ENCODE results near the gene KLHL29.

The KLHL29 gene

DNA sequence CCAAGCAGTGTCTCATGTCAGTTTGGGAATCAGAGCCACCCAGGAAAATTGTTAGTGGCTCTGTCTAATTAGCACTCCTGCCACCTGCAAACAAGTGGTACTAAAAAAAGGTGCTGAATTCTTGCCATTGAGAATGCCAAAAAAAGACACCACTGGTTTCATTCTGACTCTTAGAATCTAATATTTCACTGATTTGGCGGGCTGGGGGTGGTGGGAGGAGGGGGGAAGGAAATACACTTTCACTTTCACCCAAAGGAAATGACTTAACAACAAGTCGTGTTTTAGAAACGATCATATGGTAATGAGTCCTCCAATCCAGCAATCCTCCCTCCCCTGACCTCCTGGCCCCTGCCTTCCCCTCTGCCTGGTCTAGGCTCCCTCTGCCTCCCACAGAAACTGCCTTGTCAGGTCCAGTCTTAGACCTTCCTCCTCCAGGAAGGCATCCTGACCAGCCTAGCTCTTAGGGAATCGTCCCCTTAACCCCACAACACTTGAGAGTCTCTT is 4.4 kb upstream of the KLHL29 start:
- no CpG with 5 or more reads among the region's 4 CpGs for WGBS, 2 donors (ENCODE audit: extremely low coverage in 2 of 2, insufficient read length in 2 of 2, insufficient replicate concordance in 1 of 2)
- Histone ChIP-seq H3K4me1 (ENCODE audit: control insufficient read depth in 2 of 2, insufficient read depth in 1 of 2, low read depth in 1 of 2, low read length in 2 of 2) (no peaks in the 10 kb centered on the region), H3K79me1 (ENCODE audit: low read depth, low read length) (no peaks in the 10 kb centered on the region), H2BK5ac (ENCODE audit: low read length) (no peak overlapping the region), H4K91ac (ENCODE audit: low read depth, low read length, poor library complexity) (no peak overlapping the region), H3K36me3 (replicated peaks in 1 of 2; ENCODE audit: control insufficient read depth in 2 of 2, insufficient read depth in 2 of 2, low read length in 2 of 2) (no peaks in the 10 kb centered on the region), H2BK120ac (ENCODE audit: low read depth, low read length) (no peak overlapping the region), H2BK15ac (ENCODE audit: low read length) (no peak overlapping the region), H3K27ac (replicated peaks; ENCODE audit: low read length) (no peak overlapping the region), H2AK5ac (ENCODE audit: low read depth, low read length) (no peak overlapping the region), H3K4ac (ENCODE audit: low read length) (no peak overlapping the region), H3K9ac (ENCODE audit: low read depth, low read length, poor library complexity) (no peak overlapping the region), H2AFZ (ENCODE audit: low read length) (no peak overlapping the region), H3K4me2 (ENCODE audit: insufficient read depth, low read length, poor library complexity, severe bottlenecking) (no peak overlapping the region), H3K23ac (ENCODE audit: low read depth, low read length, poor library complexity) (no peak overlapping the region), H3K4me3 (ENCODE audit: low read length in 2 of 2) (no peak overlapping the region), H3K9me3 (replicated peaks in 1 of 2; ENCODE audit: control insufficient read depth in 2 of 2, insufficient read depth in 1 of 2, low read depth in 1 of 2, low read length in 2 of 2) (no peaks in the 10 kb centered on the region), H4K8ac (ENCODE audit: low read depth, low read length) (no peak overlapping the region), H2BK12ac (ENCODE audit: low read length) (no peak overlapping the region), H3K27me3 (ENCODE audit: control insufficient read depth in 3 of 3, insufficient read depth in 3 of 3, low read depth in 1 of 3, low read length in 3 of 3) (peaks cover 0 to 43% (median 6%) of the 10 kb centered on the region in 3 experiments), H3K14ac (ENCODE audit: low read length) (no peak overlapping the region), H3K18ac (ENCODE audit: low read length) (no peak overlapping the region)
- no peak for DNase-seq (ENCODE audit: low spot score)

DNA sequence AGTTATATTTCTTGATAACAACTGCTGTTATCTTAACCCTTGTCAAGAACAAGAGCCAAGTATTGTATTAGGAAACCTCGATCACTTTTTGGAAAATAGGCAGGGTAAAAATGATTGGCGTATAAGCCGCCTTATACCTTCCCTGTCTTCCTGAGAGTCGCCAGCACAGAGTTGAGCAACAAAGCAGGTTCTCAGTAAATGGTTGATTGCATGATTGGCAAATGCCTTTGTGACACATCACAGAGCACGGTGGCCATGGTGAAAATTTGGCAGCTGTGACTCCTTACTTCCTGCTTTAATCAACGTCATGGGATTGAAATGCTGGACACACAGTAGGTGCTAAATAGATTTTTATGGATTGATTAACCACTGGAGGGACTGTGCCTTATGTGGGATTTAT is 3.9 kb upstream of the KLHL29 start:
- Histone ChIP-seq H3K4ac (ENCODE audit: low read length) (no peak overlapping the region), H3K9ac (ENCODE audit: low read depth, low read length, poor library complexity) (no peak overlapping the region), H4K91ac (ENCODE audit: low read depth, low read length, poor library complexity) (no peak overlapping the region), H3K36me3 (replicated peaks in 1 of 2; ENCODE audit: control insufficient read depth in 2 of 2, insufficient read depth in 2 of 2, low read length in 2 of 2) (no peaks in the 10 kb centered on the region), H3K4me1 (ENCODE audit: control insufficient read depth in 2 of 2, insufficient read depth in 1 of 2, low read depth in 1 of 2, low read length in 2 of 2) (no peaks in the 10 kb centered on the region), H2BK5ac (ENCODE audit: low read length) (no peak overlapping the region), H3K9me3 (replicated peaks in 1 of 2; ENCODE audit: control insufficient read depth in 2 of 2, insufficient read depth in 1 of 2, low read depth in 1 of 2, low read length in 2 of 2) (no peaks in the 10 kb centered on the region), H3K4me2 (ENCODE audit: insufficient read depth, low read length, poor library complexity, severe bottlenecking) (no peak overlapping the region), H3K23ac (ENCODE audit: low read depth, low read length, poor library complexity) (no peak overlapping the region), H3K79me1 (ENCODE audit: low read depth, low read length) (no peaks in the 10 kb centered on the region), H3K4me3 (ENCODE audit: low read length in 2 of 2) (no peak overlapping the region), H3K14ac (ENCODE audit: low read length) (no peak overlapping the region), H3K18ac (ENCODE audit: low read length) (no peak overlapping the region), H2AFZ (ENCODE audit: low read length) (no peak overlapping the region), H3K27me3 (ENCODE audit: control insufficient read depth in 3 of 3, insufficient read depth in 3 of 3, low read depth in 1 of 3, low read length in 3 of 3) (peaks cover 0 to 44% (median 7%) of the 10 kb centered on the region in 3 experiments), H2BK15ac (ENCODE audit: low read length) (no peak overlapping the region), H2BK120ac (ENCODE audit: low read depth, low read length) (no peak overlapping the region), H3K27ac (replicated peaks; ENCODE audit: low read length) (no peak overlapping the region), H4K8ac (ENCODE audit: low read depth, low read length) (no peak overlapping the region), H2AK5ac (ENCODE audit: low read depth, low read length) (no peak overlapping the region), H2BK12ac (ENCODE audit: low read length) (no peak overlapping the region)
- no CpG with 5 or more reads among the region's 6 CpGs for WGBS, 2 donors (ENCODE audit: extremely low coverage in 2 of 2, insufficient read length in 2 of 2, insufficient replicate concordance in 1 of 2)
- DNase-seq (ENCODE audit: low spot score) = no peak

DNA sequence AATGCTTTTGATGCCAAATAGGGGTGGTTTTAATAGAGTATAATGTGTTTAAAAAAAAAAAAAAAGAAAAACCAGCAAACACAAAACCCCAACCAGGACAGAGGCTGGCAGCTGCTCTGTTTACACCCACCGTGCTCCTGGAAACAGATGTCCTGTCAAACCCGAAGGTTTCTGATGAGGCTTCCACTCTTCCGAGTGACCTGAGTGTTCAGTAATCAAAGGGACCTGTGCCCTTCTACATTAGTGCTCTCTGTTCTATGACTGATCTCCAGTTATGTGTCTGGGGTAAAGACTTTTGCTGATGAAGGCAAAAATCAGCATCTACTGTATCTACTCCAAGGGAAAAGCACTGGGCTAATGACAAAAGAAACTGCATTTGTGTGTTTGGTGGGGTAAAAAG is 3.5 kb upstream of the KLHL29 start:
- Histone ChIP-seq H3K27me3 (ENCODE audit: control insufficient read depth in 3 of 3, insufficient read depth in 3 of 3, low read depth in 1 of 3, low read length in 3 of 3) (peaks cover 2 to 48% (median 11%) of the 10 kb centered on the region in 3 experiments), H3K4ac (ENCODE audit: low read length) (no peak overlapping the region), H3K36me3 (replicated peaks in 1 of 2; ENCODE audit: control insufficient read depth in 2 of 2, insufficient read depth in 2 of 2, low read length in 2 of 2) (no peaks in the 10 kb centered on the region), H2BK12ac (ENCODE audit: low read length) (no peak overlapping the region), H3K9ac (ENCODE audit: low read depth, low read length, poor library complexity) (no peak overlapping the region), H3K4me3 (ENCODE audit: low read length in 2 of 2) (no peak overlapping the region), H2AFZ (ENCODE audit: low read length) (no peak overlapping the region), H3K9me3 (replicated peaks in 1 of 2; ENCODE audit: control insufficient read depth in 2 of 2, insufficient read depth in 1 of 2, low read depth in 1 of 2, low read length in 2 of 2) (no peaks in the 10 kb centered on the region), H2AK5ac (ENCODE audit: low read depth, low read length) (no peak overlapping the region), H3K79me1 (ENCODE audit: low read depth, low read length) (no peaks in the 10 kb centered on the region), H3K18ac (ENCODE audit: low read length) (no peak overlapping the region), H3K23ac (ENCODE audit: low read depth, low read length, poor library complexity) (no peak overlapping the region), H4K8ac (ENCODE audit: low read depth, low read length) (no peak overlapping the region), H3K4me1 (ENCODE audit: control insufficient read depth in 2 of 2, insufficient read depth in 1 of 2, low read depth in 1 of 2, low read length in 2 of 2) (peaks cover 2% of the 10 kb centered on the region in 2 donors), H2BK5ac (ENCODE audit: low read length) (no peak overlapping the region), H3K27ac (replicated peaks; ENCODE audit: low read length) (no peak overlapping the region), H3K4me2 (ENCODE audit: insufficient read depth, low read length, poor library complexity, severe bottlenecking) (no peak overlapping the region), H3K14ac (ENCODE audit: low read length) (no peak overlapping the region), H2BK120ac (ENCODE audit: low read depth, low read length) (no peak overlapping the region), H2BK15ac (ENCODE audit: low read length) (no peak overlapping the region), H4K91ac (ENCODE audit: low read depth, low read length, poor library complexity) (no peak overlapping the region)
- DNase-seq (ENCODE audit: low spot score) = no peak
- no CpG with 5 or more reads among the region's 3 CpGs for WGBS, 2 donors (ENCODE audit: extremely low coverage in 2 of 2, insufficient read length in 2 of 2, insufficient replicate concordance in 1 of 2)

DNA sequence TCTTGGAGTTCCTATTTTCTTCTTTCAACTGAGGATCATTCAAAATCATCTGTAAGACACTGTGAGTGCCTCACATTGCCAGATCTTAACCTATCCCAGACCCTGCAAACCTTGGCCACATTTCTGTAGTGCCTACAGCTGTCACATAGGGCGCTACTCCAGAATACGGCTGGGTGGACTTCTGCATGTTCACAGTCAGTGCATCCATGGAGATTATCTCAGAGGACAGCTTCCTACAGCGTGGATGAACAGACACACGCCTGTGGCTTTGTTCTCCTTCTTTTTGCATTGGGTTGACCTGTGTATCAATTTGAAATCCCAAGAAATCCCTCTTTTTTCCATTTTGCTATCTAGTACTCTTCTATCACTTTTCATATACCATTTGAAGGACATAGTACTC is 1.9 kb upstream of the KLHL29 start:
- no peak overlapping the region for H2BK5ac ChIP-seq (ENCODE audit: low read length)
- no peak overlapping the region for H2AFZ ChIP-seq (ENCODE audit: low read length)
- no peak overlapping the region for H2AK5ac ChIP-seq (ENCODE audit: low read depth, low read length)
- no peak overlapping the region for H3K23ac ChIP-seq (ENCODE audit: low read depth, low read length, poor library complexity)
- peaks cover 2% of the 10 kb centered on the region in 2 donors for H3K4me1 ChIP-seq (ENCODE audit: control insufficient read depth in 2 of 2, insufficient read depth in 1 of 2, low read depth in 1 of 2, low read length in 2 of 2)
- WGBS, 2 donors (ENCODE audit: extremely low coverage in 2 of 2, insufficient read length in 2 of 2, insufficient replicate concordance in 1 of 2) = no CpG with 5 or more reads among the region's 4 CpGs
- H2BK12ac ChIP-seq (ENCODE audit: low read length) = no peak overlapping the region
- no peaks in the 10 kb centered on the region for H3K79me1 ChIP-seq (ENCODE audit: low read depth, low read length)
- H3K9ac ChIP-seq (ENCODE audit: low read depth, low read length, poor library complexity) = no peak overlapping the region
- H3K4me3 ChIP-seq (ENCODE audit: low read length in 2 of 2) = no peak overlapping the region
- peaks cover 3 to 49% (median 25%) of the 10 kb centered on the region in 3 experiments for H3K27me3 ChIP-seq (ENCODE audit: control insufficient read depth in 3 of 3, insufficient read depth in 3 of 3, low read depth in 1 of 3, low read length in 3 of 3)
- no peak overlapping the region for H3K4ac ChIP-seq (ENCODE audit: low read length)
- no peak overlapping the region for H2BK120ac ChIP-seq (ENCODE audit: low read depth, low read length)
- DNase-seq (ENCODE audit: low spot score) = no peak
- H3K14ac ChIP-seq (ENCODE audit: low read length) = no peak overlapping the region
- no peak overlapping the region for H4K8ac ChIP-seq (ENCODE audit: low read depth, low read length)
- no peak overlapping the region for H2BK15ac ChIP-seq (ENCODE audit: low read length)
- no peak overlapping the region for H4K91ac ChIP-seq (ENCODE audit: low read depth, low read length, poor library complexity)
- H3K9me3 ChIP-seq (replicated peaks in 1 of 2; ENCODE audit: control insufficient read depth in 2 of 2, insufficient read depth in 1 of 2, low read depth in 1 of 2, low read length in 2 of 2) = no peaks in the 10 kb centered on the region
- no peaks in the 10 kb centered on the region for H3K36me3 ChIP-seq (replicated peaks in 1 of 2; ENCODE audit: control insufficient read depth in 2 of 2, insufficient read depth in 2 of 2, low read length in 2 of 2)
- H3K27ac ChIP-seq (replicated peaks; ENCODE audit: low read length) = no peak overlapping the region
- no peak overlapping the region for H3K4me2 ChIP-seq (ENCODE audit: insufficient read depth, low read length, poor library complexity, severe bottlenecking)
- no peak overlapping the region for H3K18ac ChIP-seq (ENCODE audit: low read length)
